Inflammatory macrophage treated with lipopolysaccharide for 4 hours (primary cell): Measurements from ENCODE around the gene MYO7A.

ENCODE experiments used
- DNase-seq: peaks from one replicate; pipeline ENCODE4 v3.0.0-alpha.2; 2020

Gene MYO7A

DNA sequence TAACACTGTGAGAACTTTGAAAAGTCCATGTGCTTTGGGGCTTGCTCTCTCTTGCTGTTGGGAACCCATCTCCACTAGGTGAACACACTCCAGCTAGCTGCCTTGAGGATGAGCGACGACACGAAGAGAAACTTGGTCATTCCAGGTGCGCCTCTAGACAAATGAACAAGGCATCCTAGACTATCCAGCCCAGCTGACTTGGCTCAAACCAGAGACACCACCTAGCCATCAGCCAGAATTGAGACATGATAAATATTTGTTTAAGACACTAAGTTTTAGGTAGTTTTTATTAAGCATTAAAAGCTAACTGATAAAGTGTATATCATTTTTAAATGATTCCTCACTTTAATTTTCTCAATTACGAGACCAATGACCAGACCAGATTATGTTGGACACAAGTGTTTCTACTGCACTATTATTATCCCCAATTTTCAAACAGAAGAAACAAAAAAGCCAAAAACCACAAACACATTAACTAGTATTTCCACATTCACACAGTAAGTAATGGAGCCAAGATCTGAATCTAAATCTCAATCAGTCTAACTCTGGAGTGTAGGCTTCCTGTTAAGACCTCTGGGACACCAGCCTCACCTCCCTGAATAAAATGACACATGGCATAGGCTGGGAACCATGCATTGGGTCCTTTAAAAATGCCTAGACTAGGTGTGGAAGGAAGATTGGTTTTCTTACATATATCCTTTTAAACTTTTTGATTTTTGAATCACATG is 103.0 kb downstream of the MYO7A start:
- no peak for DNase-seq

DNA sequence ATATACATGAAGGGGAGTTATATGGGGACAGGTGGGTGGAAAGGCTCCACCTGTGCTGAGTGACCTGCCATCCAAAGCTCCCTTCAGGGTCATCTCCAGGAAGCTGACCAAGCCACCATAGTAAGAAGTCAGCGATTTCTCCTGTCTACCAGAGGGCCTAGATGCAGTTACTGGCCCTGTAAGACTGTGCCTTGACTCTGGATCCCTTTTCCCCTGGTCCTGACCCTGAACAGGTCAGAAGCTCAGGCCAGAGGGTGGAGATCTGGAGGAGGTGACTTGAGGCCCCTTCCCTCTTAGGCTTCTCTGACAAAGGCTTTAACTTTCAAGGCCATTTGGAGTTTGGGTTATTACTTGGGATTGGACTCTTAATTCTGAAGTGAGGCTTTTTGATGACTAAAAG is 103.8 kb downstream of the MYO7A start:
- no peak for DNase-seq

DNA sequence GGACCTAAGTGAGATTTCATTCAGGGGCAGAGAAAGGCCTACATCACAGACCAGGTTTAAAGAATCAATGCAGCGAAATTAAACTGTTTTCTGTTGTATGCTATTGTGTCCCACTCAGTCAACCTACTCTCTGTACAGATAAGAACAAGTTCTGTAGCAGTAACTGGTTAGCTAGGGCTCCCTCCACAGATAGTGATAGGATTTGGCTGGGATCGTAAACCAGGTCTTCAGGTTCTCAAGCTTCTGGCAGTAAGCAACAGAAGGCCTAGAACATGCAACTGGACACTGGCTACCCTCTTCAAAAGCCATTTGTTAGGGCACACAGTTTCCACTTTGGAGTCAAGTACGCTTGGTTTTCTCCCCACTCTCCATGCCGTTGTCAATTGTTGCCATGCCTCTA is 104.2 kb downstream of the MYO7A start:
- no peak for DNase-seq

DNA sequence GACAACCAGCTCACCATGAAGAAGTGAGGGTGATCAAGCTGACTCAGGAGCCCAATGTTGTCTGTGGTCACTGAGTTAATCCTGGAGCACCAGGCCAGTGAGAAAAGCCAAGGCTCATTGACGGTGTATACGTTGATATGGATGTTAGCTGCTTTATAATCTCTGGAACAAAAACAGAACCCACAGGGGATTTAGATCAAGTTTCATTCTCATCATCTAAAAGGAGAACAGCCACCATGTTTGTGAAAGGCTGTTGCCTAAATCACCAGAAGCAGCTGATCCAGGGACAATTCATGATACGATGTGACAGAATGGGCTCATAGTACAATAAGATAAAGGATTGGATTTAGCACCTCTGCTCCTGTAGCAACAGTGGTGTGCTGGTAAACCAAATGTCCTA is 105.0 kb downstream of the MYO7A start:
- DNase-seq = no peak

DNA sequence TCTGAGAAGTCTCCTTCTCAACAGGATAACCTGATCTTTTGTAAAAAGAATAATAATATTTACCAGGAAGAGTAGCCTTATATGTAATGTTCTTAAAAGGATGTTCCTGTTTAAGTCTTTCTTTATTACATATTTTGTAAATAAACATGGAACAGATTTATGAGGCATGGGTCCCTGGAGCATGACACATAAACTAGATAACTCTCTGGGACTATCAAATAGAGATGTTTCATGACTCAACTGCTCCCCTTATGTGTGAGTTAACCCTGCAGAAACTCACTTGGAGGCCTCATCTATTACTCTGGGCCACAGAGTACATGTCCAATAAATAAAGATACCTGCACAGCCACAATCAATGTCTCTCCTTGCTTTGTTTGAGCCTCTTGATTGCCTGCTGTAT is 108.9 kb downstream of the MYO7A start:
- no peak for DNase-seq

DNA sequence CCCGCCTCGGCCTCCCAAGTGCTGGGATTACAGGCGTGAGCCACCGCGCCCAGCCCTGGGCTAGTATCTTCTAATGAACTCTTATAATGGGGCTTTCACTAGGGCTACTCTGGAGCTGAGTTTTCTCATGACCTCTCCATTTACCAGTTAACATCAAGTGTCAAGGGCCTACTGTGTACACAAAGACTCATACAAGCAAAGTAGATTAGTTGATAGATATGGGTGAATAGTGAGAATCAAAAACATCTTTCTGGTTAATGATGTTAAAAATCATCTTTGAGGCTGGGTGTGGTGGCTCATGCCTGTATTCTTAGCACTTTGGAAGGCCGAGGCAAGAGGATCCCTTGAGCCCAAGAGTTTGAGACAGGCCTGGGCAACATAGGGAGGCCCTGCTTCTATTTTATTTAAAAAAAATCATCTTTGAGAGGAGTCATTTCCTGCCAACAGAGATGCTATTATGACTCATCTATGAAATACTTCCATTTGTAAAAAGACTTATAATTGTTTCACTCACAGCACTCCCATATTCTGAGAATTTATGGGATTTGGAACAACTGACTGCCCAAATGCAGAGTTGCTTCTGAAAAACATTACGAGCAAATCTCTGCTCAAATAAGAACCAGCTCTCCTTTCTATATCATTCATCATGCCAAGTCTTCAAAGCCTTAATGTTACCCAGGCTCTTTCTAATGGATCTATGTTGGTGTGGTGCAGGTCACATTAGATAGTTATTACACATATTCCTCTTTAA is 116.4 kb downstream of the MYO7A start:
- peak; percentile 2 for DNase-seq

DNA sequence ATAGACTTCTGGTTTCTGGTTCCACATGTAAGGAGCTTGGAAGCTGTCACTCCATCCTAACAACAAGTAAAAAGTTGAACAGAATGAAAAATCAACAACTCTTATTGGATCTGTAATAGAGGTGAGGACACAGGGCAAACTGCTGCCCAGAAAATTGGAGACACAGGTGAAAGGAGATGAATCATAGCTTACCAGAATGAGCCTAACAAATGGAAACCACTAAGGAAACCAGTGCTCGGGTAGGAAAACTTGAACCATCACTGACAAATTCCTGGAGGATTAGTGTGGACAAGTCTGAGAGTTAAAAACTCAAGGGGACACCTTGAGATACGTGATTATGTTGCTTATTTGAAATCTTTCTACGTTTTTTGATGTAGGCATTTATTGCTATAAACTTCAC is 121.4 kb downstream of the MYO7A start:
- no peak for DNase-seq

DNA sequence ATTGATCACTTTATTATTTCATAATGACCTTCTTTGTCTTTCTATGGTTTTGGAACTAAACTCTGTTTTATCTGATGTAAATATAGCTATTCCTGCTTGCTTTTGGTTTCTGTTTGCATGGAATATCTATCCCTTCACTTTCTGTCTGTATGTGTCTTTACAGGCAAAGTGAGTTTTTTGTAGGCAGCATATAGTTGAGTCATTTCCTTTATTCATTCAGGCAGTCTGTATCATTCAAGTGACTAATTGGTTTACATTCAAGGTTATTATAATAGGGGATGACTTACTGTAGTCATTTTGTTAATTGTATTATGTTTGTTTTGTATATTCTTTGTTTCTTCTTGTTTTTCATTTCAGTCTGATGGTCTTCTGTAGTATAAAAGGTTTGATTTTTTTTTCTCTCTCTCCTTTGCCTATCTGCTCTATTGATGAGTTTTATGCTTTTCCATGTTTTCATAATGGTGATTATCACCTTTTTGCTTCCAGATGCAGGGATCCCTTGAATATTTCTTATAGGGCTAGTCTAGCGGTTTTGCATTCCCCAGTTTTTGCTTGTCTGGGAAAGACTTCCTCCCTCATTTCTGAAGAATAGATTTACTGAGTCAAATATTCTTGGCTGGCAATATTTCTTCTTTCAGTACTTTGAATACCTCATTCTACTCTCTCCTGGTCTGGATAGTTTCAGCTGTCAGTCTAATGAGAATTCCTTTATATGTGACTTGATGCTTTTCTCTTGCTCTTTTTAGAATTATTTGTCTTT is 123.0 kb downstream of the MYO7A start:
- DNase-seq = peak; percentile 65

DNA sequence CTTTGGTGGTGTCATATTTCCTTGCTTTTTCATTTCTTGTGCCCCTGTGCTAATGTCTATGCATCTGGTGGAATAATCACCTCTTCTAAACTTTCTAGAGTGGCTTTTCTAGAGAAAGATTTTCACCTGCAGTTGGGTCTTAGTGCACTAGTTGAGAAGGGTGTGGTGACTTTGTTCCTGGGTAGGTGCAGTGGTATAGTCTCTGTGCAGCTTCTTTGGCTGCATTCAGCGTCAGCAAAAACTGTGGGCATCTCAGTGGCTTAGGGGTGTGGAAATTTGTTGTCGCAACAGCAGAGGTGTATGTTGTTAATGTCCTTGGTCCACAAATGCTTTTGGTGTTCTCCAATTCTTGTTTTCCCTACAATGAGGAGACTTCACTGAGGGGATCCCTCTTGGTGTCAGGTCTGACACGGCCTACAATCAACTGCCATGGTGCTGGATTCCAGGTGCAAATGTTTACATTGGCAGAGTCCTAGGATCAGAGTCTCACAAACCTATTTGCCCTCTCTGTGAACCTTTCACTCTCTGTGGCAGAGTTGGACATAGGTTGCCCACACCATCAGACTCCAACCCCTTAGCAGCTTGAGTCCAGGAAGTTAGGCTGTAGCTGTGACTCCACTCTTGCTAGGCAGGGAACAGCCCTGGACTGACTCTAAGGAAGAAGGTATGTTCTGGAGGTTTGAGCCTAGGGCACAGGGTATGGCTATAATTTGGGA is 124.7 kb downstream of the MYO7A start:
- no peak for DNase-seq

DNA sequence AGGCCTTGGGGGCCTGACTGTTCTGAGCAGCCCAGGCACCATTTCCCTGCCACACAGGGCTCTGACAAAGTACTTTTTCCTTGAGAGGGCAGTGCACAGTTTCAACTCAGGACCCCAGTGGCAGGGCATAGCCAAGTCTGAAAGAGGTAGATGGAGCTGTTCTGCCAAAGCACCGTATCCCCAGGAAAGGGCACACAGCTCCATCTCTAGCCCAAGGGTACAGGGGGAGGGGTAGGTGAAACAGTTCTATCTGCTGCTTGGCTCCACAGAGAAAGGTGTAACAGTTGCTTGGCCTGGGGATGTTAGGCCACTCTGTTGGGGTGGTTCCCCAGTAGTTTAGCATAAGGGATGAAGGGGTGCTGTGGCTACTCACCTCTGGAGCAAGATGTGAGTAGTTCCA is 125.6 kb downstream of the MYO7A start:
- no peak for DNase-seq

DNA sequence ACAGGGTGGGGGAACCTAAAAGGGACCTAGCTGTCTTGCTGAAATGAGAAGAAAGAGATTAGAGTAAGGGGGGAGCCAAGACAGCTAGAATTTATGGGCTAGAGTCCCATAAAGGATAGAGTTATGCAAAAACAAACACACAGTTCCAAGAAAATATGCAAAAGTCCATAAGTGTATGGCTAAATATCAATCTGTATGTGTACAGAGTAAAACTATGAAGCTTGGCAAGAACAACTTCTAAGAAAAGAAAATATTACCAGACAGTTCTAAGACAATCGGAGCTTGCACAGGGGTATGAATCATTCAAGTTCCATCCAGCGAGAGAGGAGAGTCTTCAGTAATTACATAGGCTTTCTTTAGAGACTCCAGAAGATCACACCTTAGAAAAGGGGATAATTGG is 131.6 kb downstream of the MYO7A start:
- no peak for DNase-seq

DNA sequence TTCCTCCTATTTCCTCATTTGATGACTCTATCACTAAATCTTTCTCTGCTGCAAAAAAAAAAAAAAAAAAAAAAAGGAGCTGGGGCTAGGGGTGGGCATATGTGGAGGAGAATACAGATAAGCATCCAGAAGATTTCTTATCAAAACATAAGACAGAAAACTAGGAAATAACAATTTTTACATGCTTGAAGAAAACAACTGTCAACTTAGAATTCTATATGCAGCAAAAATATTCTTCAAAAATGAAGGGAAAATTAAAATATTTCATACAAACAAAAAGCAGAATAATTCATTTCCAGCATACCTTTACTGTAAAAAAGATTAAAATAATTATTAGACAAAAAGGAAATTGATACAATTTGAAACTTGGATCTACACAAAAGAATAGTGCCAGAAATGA is 134.8 kb downstream of the MYO7A start:
- no peak for DNase-seq
